ENCODE results near the gene FUBP3. TPM values are rescaled to one million over a fixed set of nuclear protein-coding genes. Genes with fewer than 3 reads are reported as not detected.

FUBP3 gene
- polyA plus RNA-seq, 4 donors, result 19.7 to 62.6 (median 23.8) TPM

GRCh38 chr9:130630506-130631330 lies 51.3 kb downstream of the FUBP3 start:
- H3K27me3 ChIP-seq (ENCODE audit: control insufficient read depth in 3 of 3, insufficient read depth in 3 of 3, low read length in 3 of 3), result no peaks in the 10 kb centered on the region
- H3K9me3 ChIP-seq (ENCODE audit: control insufficient read depth in 2 of 2, insufficient read depth in 1 of 2, low read depth in 1 of 2, low read length in 1 of 2), result no peaks in the 10 kb centered on the region
- WGBS, 3 donors, result 94 to 96% (median 95%) methylated on average over 27 of the region's 27 CpGs
- no peak overlapping the region for H3K4me3 ChIP-seq (ENCODE audit: low read depth in 1 of 3, low read length in 3 of 3)
- H3K36me3 ChIP-seq (ENCODE audit: control insufficient read depth in 3 of 3, insufficient read depth in 2 of 3, low read depth in 1 of 3, low read length in 3 of 3), result peaks cover 11 to 96% (median 16%) of the 10 kb centered on the region in 3 donors
- FAIRE-seq (no peak), DNase-seq (no peak)
- no peaks in the 10 kb centered on the region for H3K4me1 ChIP-seq (ENCODE audit: control insufficient read depth in 3 of 3, insufficient read depth in 2 of 3, low read depth in 1 of 3, low read length in 2 of 3)
- H3K27ac ChIP-seq (ENCODE audit: low read depth in 1 of 3, low read length in 2 of 3), result no peak overlapping the region

- Histone ChIP-seq H3K4me3 (ENCODE audit: low read depth in 1 of 3, low read length in 3 of 3) (no peak overlapping the region), H3K4me1 (ENCODE audit: control insufficient read depth in 3 of 3, insufficient read depth in 2 of 3, low read depth in 1 of 3, low read length in 2 of 3) (no peaks in the 10 kb centered on the region), H3K36me3 (ENCODE audit: control insufficient read depth in 3 of 3, insufficient read depth in 2 of 3, low read depth in 1 of 3, low read length in 3 of 3) (peaks cover 16 to 96% (median 18%) of the 10 kb centered on the region in 3 donors), H3K27ac (ENCODE audit: low read depth in 1 of 3, low read length in 2 of 3) (no peak overlapping the region), H3K9me3 (ENCODE audit: control insufficient read depth in 2 of 2, insufficient read depth in 1 of 2, low read depth in 1 of 2, low read length in 1 of 2) (no peaks in the 10 kb centered on the region), H3K27me3 (ENCODE audit: control insufficient read depth in 3 of 3, insufficient read depth in 3 of 3, low read length in 3 of 3) (no peaks in the 10 kb centered on the region)
- FAIRE-seq (no peak), DNase-seq (no peak)
- WGBS, 3 donors, result 93 to 97% (median 94%) methylated on average over 20 to 22 of the region's 22 CpGs
Observed at GRCh38 chr9:130631331-130632080, 52.1 kb downstream of the FUBP3 start.

- Histone ChIP-seq H3K36me3 (ENCODE audit: control insufficient read depth in 3 of 3, insufficient read depth in 2 of 3, low read depth in 1 of 3, low read length in 3 of 3) (peaks cover 11 to 95% (median 16%) of the 10 kb centered on the region in 3 donors), H3K4me1 (ENCODE audit: control insufficient read depth in 3 of 3, insufficient read depth in 2 of 3, low read depth in 1 of 3, low read length in 2 of 3) (no peaks in the 10 kb centered on the region), H3K27ac (ENCODE audit: low read depth in 1 of 3, low read length in 2 of 3) (no peak overlapping the region), H3K27me3 (ENCODE audit: control insufficient read depth in 3 of 3, insufficient read depth in 3 of 3, low read length in 3 of 3) (no peaks in the 10 kb centered on the region), H3K9me3 (ENCODE audit: control insufficient read depth in 2 of 2, insufficient read depth in 1 of 2, low read depth in 1 of 2, low read length in 1 of 2) (no peaks in the 10 kb centered on the region), H3K4me3 (ENCODE audit: low read depth in 1 of 3, low read length in 3 of 3) (no peak overlapping the region)
- 89 to 99% (median 94%) methylated on average over 11 to 13 of the region's 13 CpGs for WGBS, 3 donors
- FAIRE-seq, result no peak
- no peak for DNase-seq
Observed at GRCh38 chr9:130632081-130632710, 52.8 kb downstream of the FUBP3 start.

- no peak overlapping the region for H3K27ac ChIP-seq (ENCODE audit: low read depth in 1 of 3, low read length in 2 of 3)
- no peak for FAIRE-seq
- no peaks in the 10 kb centered on the region for H3K27me3 ChIP-seq (ENCODE audit: control insufficient read depth in 3 of 3, insufficient read depth in 3 of 3, low read length in 3 of 3)
- no peak overlapping the region for H3K4me3 ChIP-seq (ENCODE audit: low read depth in 1 of 3, low read length in 3 of 3)
- H3K9me3 ChIP-seq (ENCODE audit: control insufficient read depth in 2 of 2, insufficient read depth in 1 of 2, low read depth in 1 of 2, low read length in 1 of 2), result no peaks in the 10 kb centered on the region
- no peaks in the 10 kb centered on the region for H3K4me1 ChIP-seq (ENCODE audit: control insufficient read depth in 3 of 3, insufficient read depth in 2 of 3, low read depth in 1 of 3, low read length in 2 of 3)
- 92 to 96% (median 94%) methylated on average over 7 of the region's 7 CpGs for WGBS, 3 donors
- no peak for DNase-seq
- peaks cover 11 to 89% (median 14%) of the 10 kb centered on the region in 3 donors for H3K36me3 ChIP-seq (ENCODE audit: control insufficient read depth in 3 of 3, insufficient read depth in 2 of 3, low read depth in 1 of 3, low read length in 3 of 3)
Observed at GRCh38 chr9:130632841-130633240, 53.5 kb downstream of the FUBP3 start.

GRCh38 chr9:130633336-130634190 lies 54.2 kb downstream of the FUBP3 start:
- Histone ChIP-seq H3K9me3 (ENCODE audit: control insufficient read depth in 2 of 2, insufficient read depth in 1 of 2, low read depth in 1 of 2, low read length in 1 of 2) (no peaks in the 10 kb centered on the region), H3K27me3 (ENCODE audit: control insufficient read depth in 3 of 3, insufficient read depth in 3 of 3, low read length in 3 of 3) (no peaks in the 10 kb centered on the region), H3K4me1 (ENCODE audit: control insufficient read depth in 3 of 3, insufficient read depth in 2 of 3, low read depth in 1 of 3, low read length in 2 of 3) (no peaks in the 10 kb centered on the region), H3K27ac (ENCODE audit: low read depth in 1 of 3, low read length in 2 of 3) (no peak overlapping the region), H3K36me3 (ENCODE audit: control insufficient read depth in 3 of 3, insufficient read depth in 2 of 3, low read depth in 1 of 3, low read length in 3 of 3) (peaks cover 11 to 86% (median 17%) of the 10 kb centered on the region in 3 donors), H3K4me3 (ENCODE audit: low read depth in 1 of 3, low read length in 3 of 3) (no peak overlapping the region)
- FAIRE-seq (no peak), DNase-seq (no peak)
- 93 to 94% (median 93%) methylated on average over 23 to 25 of the region's 25 CpGs for WGBS, 3 donors

GRCh38 chr9:130634191-130634768 lies 54.9 kb downstream of the FUBP3 start:
- no peak overlapping the region for H3K27ac ChIP-seq (ENCODE audit: low read depth in 1 of 3, low read length in 2 of 3)
- H3K36me3 ChIP-seq (ENCODE audit: control insufficient read depth in 3 of 3, insufficient read depth in 2 of 3, low read depth in 1 of 3, low read length in 3 of 3), result peaks cover 11 to 86% (median 17%) of the 10 kb centered on the region in 3 donors
- H3K4me3 ChIP-seq (ENCODE audit: low read depth in 1 of 3, low read length in 3 of 3), result no peak overlapping the region
- no peaks in the 10 kb centered on the region for H3K4me1 ChIP-seq (ENCODE audit: control insufficient read depth in 3 of 3, insufficient read depth in 2 of 3, low read depth in 1 of 3, low read length in 2 of 3)
- H3K27me3 ChIP-seq (ENCODE audit: control insufficient read depth in 3 of 3, insufficient read depth in 3 of 3, low read length in 3 of 3), result no peaks in the 10 kb centered on the region
- DNase-seq (no peak), FAIRE-seq (no peak)
- no peaks in the 10 kb centered on the region for H3K9me3 ChIP-seq (ENCODE audit: control insufficient read depth in 2 of 2, insufficient read depth in 1 of 2, low read depth in 1 of 2, low read length in 1 of 2)
- 86 to 93% (median 91%) methylated on average over 14 of the region's 14 CpGs for WGBS, 3 donors

- 71 to 85% (median 83%) methylated on average over 8 of the region's 8 CpGs for WGBS, 3 donors
Observed at GRCh38 chr9:130634801-130635200, 55.4 kb downstream of the FUBP3 start.

More at GRCh38 chr9:130634801-130635200, 55.4 kb downstream of the FUBP3 start:
- no peak overlapping the region for H3K27ac ChIP-seq (ENCODE audit: low read depth in 1 of 3, low read length in 2 of 3)
- no peaks in the 10 kb centered on the region for H3K27me3 ChIP-seq (ENCODE audit: control insufficient read depth in 3 of 3, insufficient read depth in 3 of 3, low read length in 3 of 3)
- H3K36me3 ChIP-seq (ENCODE audit: control insufficient read depth in 3 of 3, insufficient read depth in 2 of 3, low read depth in 1 of 3, low read length in 3 of 3), result peaks cover 6 to 81% (median 16%) of the 10 kb centered on the region in 3 donors
- FAIRE-seq, result no peak
- no peaks in the 10 kb centered on the region for H3K9me3 ChIP-seq (ENCODE audit: control insufficient read depth in 2 of 2, insufficient read depth in 1 of 2, low read depth in 1 of 2, low read length in 1 of 2)
- no peaks in the 10 kb centered on the region for H3K4me1 ChIP-seq (ENCODE audit: control insufficient read depth in 3 of 3, insufficient read depth in 2 of 3, low read depth in 1 of 3, low read length in 2 of 3)
- no peak for DNase-seq
- H3K4me3 ChIP-seq (ENCODE audit: low read depth in 1 of 3, low read length in 3 of 3), result no peak overlapping the region

Measured in small intestine (tissue), 7 donors.